Rectal smooth muscle tissue (tissue), 1 donor: ENCODE data around the gene ATP10D.

Experiments used
- H3K27ac ChIP-seq: one replicate; pipeline ENCODE4 v1.7.0; 2013; ENCODE audit warnings: low read depth, low read length, inconsistent platforms
- H3K27me3 ChIP-seq: one replicate; pipeline ENCODE4 v1.7.0; 2013; ENCODE audit warnings: low read length; ENCODE audit not compliant: control insufficient read depth, insufficient read depth
- H3K36me3 ChIP-seq: one replicate; pipeline ENCODE4 v1.7.0; 2013; ENCODE audit warnings: low read length; ENCODE audit not compliant: control insufficient read depth, insufficient read depth
- H3K4me1 ChIP-seq: one replicate; pipeline ENCODE4 v1.7.0; 2013; ENCODE audit warnings: low read length; ENCODE audit not compliant: control insufficient read depth, insufficient read depth
- H3K4me3 ChIP-seq: one replicate; pipeline ENCODE4 v1.7.0; 2013; ENCODE audit warnings: low read length
- H3K9ac ChIP-seq: one replicate; pipeline ENCODE4 v1.7.0; 2013; ENCODE audit warnings: low read length

ATP10D gene

GRCh38 chr4:47570816-47571215 lies 85.7 kb downstream of the ATP10D start:
- H3K4me1 ChIP-seq, result no peaks in the 10 kb centered on the region
- no peak overlapping the region for H3K4me3 ChIP-seq
- H3K27ac ChIP-seq, result no peak overlapping the region
- H3K27me3 ChIP-seq, result no peaks in the 10 kb centered on the region
- H3K9ac ChIP-seq, result no peak overlapping the region
- H3K36me3 ChIP-seq, result peaks cover 14% of the 10 kb centered on the region

DNA sequence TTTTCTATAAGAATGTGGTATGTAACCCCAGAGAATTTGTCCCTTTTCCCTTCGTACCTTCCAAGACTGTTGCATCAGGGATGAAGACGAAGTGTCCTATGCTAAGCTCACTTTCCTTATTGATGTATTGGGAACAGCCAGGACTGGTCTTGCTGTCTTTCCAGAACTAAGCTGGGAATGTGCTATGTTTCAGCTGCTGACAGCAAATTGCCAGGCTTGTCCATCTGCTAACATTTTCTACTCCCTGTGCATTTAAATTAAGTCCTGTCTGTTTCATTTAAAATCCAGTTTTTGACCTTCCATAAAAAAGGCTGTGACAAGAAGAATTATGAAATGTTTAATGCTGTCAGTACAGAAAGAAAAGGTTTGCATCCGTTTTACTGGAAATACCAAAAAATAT lies 87.9 kb downstream of the ATP10D start:
- Histone ChIP-seq H3K27me3 (no peaks in the 10 kb centered on the region), H3K4me1 (no peaks in the 10 kb centered on the region), H3K36me3 (peaks cover 16% of the 10 kb centered on the region), H3K27ac (no peak overlapping the region), H3K9ac (no peak overlapping the region), H3K4me3 (no peak overlapping the region)

DNA sequence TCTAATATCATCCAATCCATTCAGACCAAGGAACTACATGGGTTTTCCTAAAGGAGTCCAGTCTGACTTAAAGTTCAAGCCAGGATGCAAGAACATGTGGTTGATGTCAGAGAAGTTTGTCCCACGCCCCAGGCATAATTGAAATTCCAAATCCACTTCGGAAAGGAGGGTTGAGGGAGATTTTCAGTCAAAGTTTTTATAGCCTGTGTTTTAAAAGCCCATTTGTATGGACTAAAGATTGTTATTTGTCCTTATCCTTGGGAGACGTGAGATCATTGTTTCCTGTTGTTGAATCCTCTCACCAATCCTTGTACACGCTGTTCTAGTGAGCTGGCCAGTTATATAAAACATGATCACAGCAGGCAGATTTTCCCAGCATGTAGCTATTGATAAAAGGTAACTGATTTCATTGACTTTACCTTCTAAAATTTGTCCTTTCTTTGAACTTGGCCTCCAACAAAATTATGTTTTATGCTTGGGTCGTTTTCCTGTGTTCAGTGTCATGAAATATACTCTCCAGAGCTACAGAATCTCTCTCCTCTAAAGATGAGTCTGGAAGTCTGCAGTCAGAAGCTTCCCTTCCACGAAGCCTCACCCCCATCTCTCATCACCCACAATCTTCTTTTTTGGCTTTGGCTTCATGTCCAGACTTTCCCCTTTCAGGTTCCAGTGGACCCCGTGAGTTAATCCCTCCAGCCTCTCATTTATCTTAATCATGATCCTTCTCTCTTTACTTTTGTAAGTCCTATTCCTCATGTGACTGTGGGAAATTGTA lies 92.9 kb downstream of the ATP10D start:
- H3K27ac ChIP-seq, result peak overlapping the region; percentile 79
- H3K27me3 ChIP-seq, result no peaks in the 10 kb centered on the region
- H3K9ac ChIP-seq, result no peak overlapping the region
- no peaks in the 10 kb centered on the region for H3K4me1 ChIP-seq
- peaks cover 5% of the 10 kb centered on the region for H3K36me3 ChIP-seq
- H3K4me3 ChIP-seq, result no peak overlapping the region

DNA sequence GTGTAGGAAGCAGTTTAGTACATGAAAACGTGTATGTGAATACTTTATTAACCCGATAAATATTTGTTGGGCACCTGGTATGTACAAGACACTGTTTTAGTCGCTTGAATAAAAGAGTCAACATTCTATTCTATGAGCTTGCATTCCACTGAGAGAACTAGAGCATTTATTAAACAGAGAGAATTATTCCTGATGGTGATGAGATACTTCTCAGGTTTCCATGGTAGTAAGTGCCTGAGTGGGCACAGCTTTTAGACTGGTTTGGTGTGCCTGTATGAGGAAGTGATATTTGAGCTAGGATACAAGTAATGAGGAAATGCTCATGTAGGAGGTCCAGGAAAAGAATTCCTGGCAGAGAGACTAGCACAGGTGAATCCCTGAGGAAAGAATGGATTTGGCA lies 94.2 kb downstream of the ATP10D start:
- H3K36me3 ChIP-seq, result peaks cover 4% of the 10 kb centered on the region
- H3K4me1 ChIP-seq, result no peaks in the 10 kb centered on the region
- H3K27me3 ChIP-seq, result no peaks in the 10 kb centered on the region
- no peak overlapping the region for H3K4me3 ChIP-seq
- H3K9ac ChIP-seq, result no peak overlapping the region
- H3K27ac ChIP-seq, result peak overlapping the region; percentile 79

DNA sequence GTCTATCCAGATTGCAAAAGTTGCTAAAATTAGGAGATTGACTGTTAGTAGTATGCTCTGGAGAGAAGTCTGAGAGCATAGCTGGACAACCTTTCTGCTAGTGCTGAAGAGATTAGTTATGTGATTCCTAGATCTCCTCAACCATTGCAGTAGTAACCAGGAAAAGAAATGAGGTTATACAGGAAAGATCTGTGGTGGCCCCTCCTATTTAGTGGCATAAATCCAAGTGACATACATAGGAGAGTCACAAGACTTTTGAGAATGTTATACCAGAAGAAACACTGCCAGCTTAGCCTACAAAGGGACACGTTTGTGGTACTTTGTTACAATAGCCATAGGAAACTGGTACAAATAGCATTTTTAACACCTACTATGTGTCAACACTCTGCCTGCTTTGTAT lies 105.2 kb downstream of the ATP10D start:
- Histone ChIP-seq H3K36me3 (peaks cover 10% of the 10 kb centered on the region), H3K4me3 (no peak overlapping the region), H3K4me1 (no peaks in the 10 kb centered on the region), H3K9ac (no peak overlapping the region), H3K27me3 (no peaks in the 10 kb centered on the region), H3K27ac (no peak overlapping the region)

DNA sequence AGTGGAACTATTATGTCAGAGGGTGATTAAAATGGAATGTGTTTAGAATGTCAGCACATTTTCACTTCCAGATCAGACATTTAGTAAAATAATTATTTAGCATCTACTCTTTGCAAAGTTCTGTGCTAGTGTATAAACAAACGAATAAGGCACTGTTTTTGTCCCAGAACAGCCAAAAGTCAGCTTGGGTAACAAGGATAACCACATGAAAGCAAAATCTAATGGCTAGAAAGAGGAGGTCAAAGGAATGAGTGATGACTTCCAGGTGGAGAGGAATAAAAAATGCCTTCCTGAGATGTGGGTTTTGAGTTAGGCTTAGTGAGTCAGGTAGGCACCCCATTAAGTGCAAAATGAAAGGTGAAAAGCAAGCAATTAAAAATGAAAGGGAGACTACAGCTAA lies 112.6 kb downstream of the ATP10D start:
- H3K36me3 ChIP-seq, result no peaks in the 10 kb centered on the region
- no peak overlapping the region for H3K4me3 ChIP-seq
- H3K9ac ChIP-seq, result no peak overlapping the region
- no peaks in the 10 kb centered on the region for H3K4me1 ChIP-seq
- H3K27me3 ChIP-seq, result no peaks in the 10 kb centered on the region
- H3K27ac ChIP-seq, result no peak overlapping the region

DNA sequence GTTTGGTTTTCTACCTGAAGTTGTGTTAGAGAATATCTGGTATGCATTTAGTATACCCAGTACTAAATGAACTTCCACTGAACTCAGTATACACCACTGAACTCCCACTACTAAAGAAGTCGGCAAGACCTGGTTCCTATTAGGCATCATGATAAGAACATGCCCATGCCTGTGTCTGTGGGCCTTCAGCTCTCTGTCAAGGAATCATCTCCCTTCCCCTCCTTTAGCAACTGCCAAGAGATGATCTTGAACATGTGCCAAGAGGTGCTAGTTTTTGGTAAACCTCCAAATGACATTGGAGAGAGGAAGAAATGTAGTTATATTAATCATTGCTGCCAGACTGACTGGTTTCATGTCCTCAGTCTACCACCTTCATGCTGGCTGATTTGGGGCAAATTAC lies 113.2 kb downstream of the ATP10D start:
- H3K9ac ChIP-seq, result no peak overlapping the region
- no peaks in the 10 kb centered on the region for H3K27me3 ChIP-seq

DNA sequence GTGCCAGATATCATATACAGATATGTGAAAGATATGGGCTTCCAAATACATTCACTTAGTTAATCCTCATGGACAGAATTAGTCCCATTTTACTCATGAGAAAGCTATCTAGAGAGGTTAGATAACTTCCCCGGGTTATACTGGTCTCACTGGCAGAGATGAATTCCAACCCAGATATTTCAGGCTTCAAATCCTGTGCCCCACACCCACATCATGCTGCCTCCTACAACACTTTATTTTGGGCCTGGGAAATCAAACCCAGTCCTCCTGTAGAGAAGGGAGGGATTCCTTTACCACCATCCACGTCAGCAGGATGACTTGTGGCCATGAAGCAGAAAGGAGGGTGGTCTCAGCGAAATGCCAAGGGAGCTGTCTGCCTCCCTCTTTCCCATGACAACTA lies 113.8 kb downstream of the ATP10D start:
- Histone ChIP-seq H3K4me3 (no peak overlapping the region), H3K9ac (no peak overlapping the region), H3K36me3 (no peaks in the 10 kb centered on the region), H3K4me1 (no peaks in the 10 kb centered on the region), H3K27ac (no peak overlapping the region), H3K27me3 (no peaks in the 10 kb centered on the region)

More for the DNA sequence above, 113.2 kb downstream of the ATP10D start:
- H3K4me1 ChIP-seq, result no peaks in the 10 kb centered on the region
- no peaks in the 10 kb centered on the region for H3K36me3 ChIP-seq
- no peak overlapping the region for H3K27ac ChIP-seq
- H3K4me3 ChIP-seq, result no peak overlapping the region

DNA sequence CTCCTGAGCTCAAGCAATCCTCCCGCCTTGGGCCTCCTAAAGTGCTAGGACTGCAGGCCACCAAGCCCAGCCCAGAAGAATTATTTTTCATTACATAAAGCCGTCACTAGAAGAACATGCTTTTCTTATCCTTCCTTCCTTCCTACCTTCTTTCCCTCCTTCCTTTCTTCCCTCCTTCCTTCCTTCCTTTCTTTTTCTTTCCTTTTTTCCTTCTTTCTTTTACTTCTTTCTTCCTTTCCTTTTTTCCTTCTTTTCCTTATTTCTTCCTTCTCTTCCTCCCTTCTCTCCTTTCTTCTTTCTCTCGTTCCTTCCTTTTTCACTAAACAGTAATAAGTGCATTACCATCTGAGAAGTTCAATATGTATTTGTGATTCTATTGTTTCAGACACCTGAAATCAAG lies 121.4 kb downstream of the ATP10D start:
- Histone ChIP-seq H3K36me3 (no peaks in the 10 kb centered on the region), H3K27me3 (no peaks in the 10 kb centered on the region), H3K4me1 (no peaks in the 10 kb centered on the region), H3K9ac (no peak overlapping the region), H3K4me3 (no peak overlapping the region), H3K27ac (no peak overlapping the region)

- Histone ChIP-seq H3K9ac (no peak overlapping the region), H3K4me1 (no peaks in the 10 kb centered on the region), H3K4me3 (no peak overlapping the region), H3K27me3 (no peaks in the 10 kb centered on the region), H3K27ac (no peak overlapping the region), H3K36me3 (no peaks in the 10 kb centered on the region)
Observed at GRCh38 chr4:47612116-47613023, 127.3 kb downstream of the ATP10D start.

DNA sequence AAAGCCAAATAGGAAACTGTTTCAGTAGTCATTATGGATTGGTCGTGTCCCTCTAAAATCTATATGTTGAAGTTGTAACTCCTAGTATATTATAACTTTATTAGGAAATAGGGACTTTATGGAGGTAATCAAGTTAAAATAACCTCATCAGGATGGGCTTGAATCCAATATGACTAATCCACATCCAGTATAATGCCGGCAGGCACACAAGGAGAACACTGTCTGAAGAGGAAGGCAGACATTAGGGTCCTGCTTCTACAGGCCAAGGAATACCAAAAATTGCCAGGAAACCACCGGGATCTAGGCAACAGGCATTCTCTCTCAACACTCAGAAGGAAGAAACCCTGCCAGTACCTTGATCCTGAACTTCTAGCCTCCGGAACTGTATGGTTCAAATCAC lies 130.3 kb downstream of the ATP10D start:
- no peaks in the 10 kb centered on the region for H3K36me3 ChIP-seq
- H3K27ac ChIP-seq, result no peak overlapping the region
- H3K9ac ChIP-seq, result no peak overlapping the region
- no peaks in the 10 kb centered on the region for H3K27me3 ChIP-seq
- H3K4me1 ChIP-seq, result no peaks in the 10 kb centered on the region
- no peak overlapping the region for H3K4me3 ChIP-seq

GRCh38 chr4:47617607-47618006 lies 132.5 kb downstream of the ATP10D start:
- Histone ChIP-seq H3K27me3 (no peaks in the 10 kb centered on the region), H3K4me3 (no peak overlapping the region), H3K27ac (no peak overlapping the region), H3K4me1 (no peaks in the 10 kb centered on the region), H3K9ac (no peak overlapping the region), H3K36me3 (no peaks in the 10 kb centered on the region)
